MCF 10A (cell line): Measurements from ENCODE around the gene TLR10. TPM values are rescaled to one million over a fixed set of nuclear protein-coding genes. Genes with fewer than 3 reads are reported as not detected.
"Not testable (repeated sequence)": the region's sequence is repeated elsewhere in the genome, so short reads cannot be mapped to it uniquely, and the experiment has no call there.

Experiments
- BruUV-seq: library from RNA; stranded (reverse); fragments of 400-500 nt; replicated peaks from 2 replicates; lab custom pipeline; 2021; lab: Mats Ljungman, UMichigan
- CTCF ChIA-PET: fragments of 300-600 bp; sonication (Branson Sonifier 250); formaldehyde crosslinking; extraction: SDS; loops from one replicate; lab custom pipeline; 2021; ENCODE audit warnings: antibody characterized with exemption, inconsistent platforms; lab: Yijun Ruan, JAX
- POLR2A ChIA-PET: fragments of 300-600, 350-650 bp; sonication (Branson Sonifier 250); formaldehyde crosslinking; extraction: SDS; loops from one replicate; lab custom pipeline; 2020; ENCODE audit warnings: antibody characterized with exemption, inconsistent platforms; lab: Yijun Ruan, JAX
- DNase-seq: peaks from one replicate; pipeline ENCODE4 v3.0.0-alpha.2; 2018; ENCODE audit not compliant: unreplicated experiment
- H3K27ac Mint-ChIP-seq: one replicate; pipeline ENCODE4 v1.8.0; 2022; ENCODE audit warnings: mild to moderate bottlenecking, low read depth, mixed read lengths; ENCODE audit not compliant: unreplicated experiment
- H3K27me3 Mint-ChIP-seq: one replicate; pipeline ENCODE4 v1.8.0; 2022; ENCODE audit warnings: mixed read lengths; ENCODE audit not compliant: insufficient read depth, unreplicated experiment
- H3K36me3 Mint-ChIP-seq: one replicate; pipeline ENCODE4 v1.8.0; 2022; ENCODE audit warnings: mild to moderate bottlenecking, moderate library complexity, mixed read lengths; ENCODE audit not compliant: insufficient read depth, unreplicated experiment
- H3K4me1 Mint-ChIP-seq: one replicate; pipeline ENCODE4 v1.8.0; 2022; ENCODE audit warnings: mixed read lengths; ENCODE audit not compliant: insufficient read depth, unreplicated experiment
- H3K4me3 Mint-ChIP-seq: one replicate; pipeline ENCODE4 v1.8.0; 2022; ENCODE audit warnings: mild to moderate bottlenecking, moderate library complexity, mixed read lengths; ENCODE audit not compliant: unreplicated experiment
- H3K9me3 Mint-ChIP-seq: one replicate; pipeline ENCODE4 v1.8.0; 2022; ENCODE audit warnings: mixed read lengths; ENCODE audit not compliant: unreplicated experiment
- intact Hi-C: fragments of 100-400 bp; cut with micrococcal nuclease; formaldehyde crosslinking; loops from 2 replicates; pipeline ENCODE4 v1.14.1; 2022
- total RNA-seq: library from RNA; stranded (reverse); gene quantifications from 2 replicates; pipeline ENCODE4 v1.2.3, GENCODE V29; 2022
- TF ChIP-seq, protein P1 (sequence below): fragments of 200-600 bp; IDR thresholded peaks from one replicate; pipeline ENCODE4 v1.8.0; 2022; ENCODE audit warnings: antibody characterized with exemption, mild to moderate bottlenecking; ENCODE audit not compliant: unreplicated experiment

The TLR10 gene
- total RNA-seq, 1 experiment from 2014 or later, result not detected

DNA sequence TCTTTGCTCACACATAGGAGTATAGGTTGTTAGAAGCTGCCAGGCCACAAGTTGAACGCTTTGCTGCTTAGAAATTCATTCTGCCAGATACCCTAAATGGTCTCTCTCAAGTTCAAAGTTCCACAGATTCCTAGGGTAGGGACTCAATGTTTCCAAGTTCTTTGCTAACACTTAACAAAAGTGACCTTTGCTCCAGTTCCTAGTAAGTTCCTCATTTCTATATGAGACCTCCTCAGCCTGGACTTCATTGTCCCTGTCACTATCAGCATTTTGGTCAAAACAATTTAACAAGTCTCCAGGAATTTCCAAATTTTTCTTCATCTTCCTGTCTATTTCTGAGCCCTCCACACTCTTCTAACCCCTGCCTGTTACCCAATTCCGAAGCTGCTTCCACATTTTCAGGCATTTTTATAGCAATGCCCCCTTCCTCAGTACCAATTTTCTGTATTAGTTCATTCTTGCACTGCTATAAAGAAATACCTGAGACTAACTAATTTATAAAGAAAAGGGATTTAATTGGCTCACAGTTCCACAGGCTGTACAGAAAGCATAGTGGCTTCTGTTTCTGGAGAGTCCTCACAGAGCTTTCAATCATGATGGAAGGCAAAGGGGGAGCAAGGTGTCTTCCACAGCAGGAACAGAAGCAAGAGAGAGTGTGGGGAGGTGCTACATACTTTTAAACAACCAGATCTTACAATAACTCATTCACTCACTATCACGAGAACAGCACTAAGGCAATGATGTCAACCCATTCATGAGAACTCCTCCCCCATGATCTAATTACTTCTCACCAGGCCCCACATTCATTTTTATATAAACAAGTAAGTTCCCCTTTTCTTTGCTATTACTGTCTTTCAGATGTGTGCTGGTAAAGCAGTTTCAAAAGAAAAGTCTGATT lies 33.3 kb upstream of the TLR10 start:
- Mint-ChIP-seq H3K4me1 (peaks cover 7% of the 10 kb centered on the region), H3K9me3 (peaks cover 7% of the 10 kb centered on the region), H3K4me3 (no peak overlapping the region), H3K36me3 (no peaks in the 10 kb centered on the region), H3K27me3 (no peaks in the 10 kb centered on the region), H3K27ac (no peak overlapping the region)
- BruUV-seq, result no TSS peak
- POLR2A ChIA-PET, result no interaction called here
- TF ChIP-seq, protein P1, sequence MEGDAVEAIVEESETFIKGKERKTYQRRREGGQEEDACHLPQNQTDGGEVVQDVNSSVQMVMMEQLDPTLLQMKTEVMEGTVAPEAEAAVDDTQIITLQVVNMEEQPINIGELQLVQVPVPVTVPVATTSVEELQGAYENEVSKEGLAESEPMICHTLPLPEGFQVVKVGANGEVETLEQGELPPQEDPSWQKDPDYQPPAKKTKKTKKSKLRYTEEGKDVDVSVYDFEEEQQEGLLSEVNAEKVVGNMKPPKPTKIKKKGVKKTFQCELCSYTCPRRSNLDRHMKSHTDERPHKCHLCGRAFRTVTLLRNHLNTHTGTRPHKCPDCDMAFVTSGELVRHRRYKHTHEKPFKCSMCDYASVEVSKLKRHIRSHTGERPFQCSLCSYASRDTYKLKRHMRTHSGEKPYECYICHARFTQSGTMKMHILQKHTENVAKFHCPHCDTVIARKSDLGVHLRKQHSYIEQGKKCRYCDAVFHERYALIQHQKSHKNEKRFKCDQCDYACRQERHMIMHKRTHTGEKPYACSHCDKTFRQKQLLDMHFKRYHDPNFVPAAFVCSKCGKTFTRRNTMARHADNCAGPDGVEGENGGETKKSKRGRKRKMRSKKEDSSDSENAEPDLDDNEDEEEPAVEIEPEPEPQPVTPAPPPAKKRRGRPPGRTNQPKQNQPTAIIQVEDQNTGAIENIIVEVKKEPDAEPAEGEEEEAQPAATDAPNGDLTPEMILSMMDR, result no peak
- no peak for DNase-seq
- intact Hi-C loops, result no loop called here
- CTCF ChIA-PET, result no interaction called here

DNA sequence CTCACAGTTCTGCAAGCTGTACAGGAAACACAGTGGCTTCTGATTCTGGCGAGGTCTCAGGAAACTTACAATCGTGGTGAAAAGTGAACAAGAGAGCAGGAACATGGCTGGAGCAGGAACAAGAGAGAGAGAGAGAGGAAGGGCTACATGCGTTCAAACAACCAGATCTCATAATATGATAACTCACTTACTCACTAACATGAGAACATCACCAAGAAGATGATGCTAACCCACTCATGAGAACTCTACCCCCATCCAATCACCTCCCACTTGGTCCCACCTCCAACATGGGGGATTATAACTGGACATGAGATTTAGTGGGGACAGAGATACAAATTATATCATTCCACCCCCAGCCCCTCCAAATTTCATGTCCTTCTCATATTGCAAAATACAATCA lies 31.6 kb upstream of the TLR10 start:
- no peaks in the 10 kb centered on the region for H3K36me3 Mint-ChIP-seq
- H3K27ac Mint-ChIP-seq, result no peak overlapping the region
- H3K4me3 Mint-ChIP-seq, result no peak overlapping the region
- TF ChIP-seq, protein P1, result no peak
- no peak for DNase-seq
- peaks cover 7% of the 10 kb centered on the region for H3K9me3 Mint-ChIP-seq
- CTCF ChIA-PET, result interaction anchor here (1.5 kb wide), 1 partner anchor 11 kb away, joined by 3 read pairs; no protein-coding TSS in a partner anchor
- POLR2A ChIA-PET, result no interaction called here
- peaks cover under 1% of the 10 kb centered on the region for H3K4me1 Mint-ChIP-seq
- intact Hi-C loops, result no loop called here
- H3K27me3 Mint-ChIP-seq, result no peaks in the 10 kb centered on the region
- no TSS peak for BruUV-seq

DNA sequence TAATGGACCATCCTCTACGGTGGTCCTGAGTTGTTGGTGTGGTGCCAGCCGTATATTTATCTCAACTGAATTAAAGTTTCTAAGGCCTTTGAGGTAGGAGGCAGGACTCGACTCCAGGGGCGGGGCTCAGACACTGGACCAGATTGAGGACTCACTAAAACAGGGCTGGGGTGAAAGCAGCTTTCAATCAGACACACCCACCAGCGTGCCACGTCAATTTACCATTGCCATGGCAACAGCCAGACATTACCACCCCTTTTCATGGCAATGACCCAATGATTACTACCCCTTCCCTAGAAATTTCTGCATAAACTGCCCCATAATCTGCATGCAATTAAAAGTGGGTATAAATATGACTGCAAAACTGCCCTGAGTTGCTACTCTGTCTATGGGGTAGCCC lies 28.5 kb upstream of the TLR10 start:
- H3K4me3 Mint-ChIP-seq, result no peak overlapping the region
- intact Hi-C loops, result no loop called here

DNA sequence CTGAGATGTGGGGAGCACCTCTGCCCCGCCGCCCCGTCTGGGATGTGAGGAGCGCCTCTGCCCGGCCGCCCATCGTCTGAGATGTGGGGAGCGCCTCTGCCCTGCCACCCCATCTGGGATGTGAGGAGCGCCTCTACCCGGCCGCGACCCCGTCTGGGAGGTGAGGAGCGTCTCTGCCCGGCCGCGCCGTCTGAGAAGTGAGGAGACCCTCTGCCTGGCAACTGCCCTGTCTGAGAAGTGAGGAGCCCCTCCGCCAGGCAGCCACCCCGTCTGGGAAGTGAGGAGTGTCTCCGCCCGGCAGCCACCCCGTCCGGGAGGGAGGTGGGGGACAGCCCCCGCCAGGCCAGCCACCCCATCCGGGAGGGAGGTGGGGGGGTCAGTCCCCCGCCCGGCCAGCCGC lies 24.7 kb upstream of the TLR10 start:
- POLR2A ChIA-PET, CTCF ChIA-PET, H3K9me3 Mint-ChIP-seq: not testable (repeated sequence)

More for the DNA sequence above, 28.5 kb upstream of the TLR10 start:
- ChIA-PET POLR2A (no interaction called here), CTCF (interaction anchor here (1.0 kb wide), 1 partner anchor 52 kb away, joined by 4 read pairs; no protein-coding TSS in a partner anchor)
- DNase-seq, result no peak
- Mint-ChIP-seq H3K27ac (no peak overlapping the region), H3K9me3 (peaks cover 7% of the 10 kb centered on the region), H3K27me3 (no peaks in the 10 kb centered on the region), H3K4me1 (no peaks in the 10 kb centered on the region), H3K36me3 (no peaks in the 10 kb centered on the region)
- no TSS peak for BruUV-seq
- TF ChIP-seq, protein P1, result no peak

DNA sequence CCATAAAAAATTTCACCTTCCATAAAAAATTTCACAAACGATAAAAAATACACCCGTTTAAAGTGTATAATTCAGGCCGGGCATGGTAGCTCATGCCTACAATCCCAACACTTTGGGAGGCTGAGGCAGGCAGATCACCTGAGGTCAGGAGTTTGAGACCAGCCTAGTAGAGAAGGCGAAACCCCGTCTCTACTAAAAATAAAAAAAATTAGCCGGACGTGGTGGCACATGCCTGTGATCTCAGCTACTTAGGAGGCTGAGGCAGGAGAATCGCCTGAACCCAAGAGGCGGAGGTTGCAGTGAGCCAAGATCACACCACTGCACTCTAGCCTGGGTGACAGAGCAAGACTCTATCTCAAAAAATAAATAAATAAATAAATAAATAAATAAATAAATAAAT lies 23.5 kb upstream of the TLR10 start:
- BruUV-seq, intact Hi-C loops, H3K27me3 Mint-ChIP-seq, H3K9me3 Mint-ChIP-seq, H3K36me3 Mint-ChIP-seq, H3K4me3 Mint-ChIP-seq, DNase-seq: not testable (repeated sequence)
- ChIA-PET POLR2A (interaction anchor here (1.4 to 4.2 kb wide), 3 partner anchors 28 to 240 kb away, joined by 4 to 35 read pairs (median 7); partner anchors contain the start of gene TLR6), CTCF (interaction anchor here (0.7 to 7.5 kb wide), 5 partner anchors 23 to 1124 kb away, joined by 3 to 91 read pairs (median 10); partner anchors contain the start of gene TLR10)
- Mint-ChIP-seq H3K4me1 (peaks cover 25% of the 10 kb centered on the region), H3K27ac (peak overlapping the region; percentile 97)

More for the DNA sequence above, 24.7 kb upstream of the TLR10 start:
- intact Hi-C loops, DNase-seq, H3K27me3 Mint-ChIP-seq, BruUV-seq, H3K36me3 Mint-ChIP-seq, H3K4me3 Mint-ChIP-seq, H3K27ac Mint-ChIP-seq: not testable (repeated sequence)
- H3K4me1 Mint-ChIP-seq, result peaks cover 23% of the 10 kb centered on the region
